GM20000 (cell line): Measurements from ENCODE around the gene LY6G5B.
A peak's percentile ranks its signal among the peaks of the same experiment; 100 is the strongest.

ENCODE experiments used
- DNase-seq: peaks from one replicate; pipeline ENCODE4 v3.0.0; 2012; ENCODE audit warnings: low spot score
- CTCF ChIP-seq: IDR thresholded peaks from 2 replicates; pipeline ENCODE4 v1.5.1; 2012; ENCODE audit warnings: mild to moderate bottlenecking, control low read depth; ENCODE audit errors: extremely low read depth, missing control alignments

LY6G5B gene

GRCh38 chr6:31669676-31670075, at the start of gene LY6G5B:
LY6G5B (plus strand) TSS chr6:31669976; CDS start chr6:31670951, 975 bp downstream.
- no peak for DNase-seq

GRCh38 chr6:31620586-31621319, 49.0 kb upstream of the LY6G5B start, which contains the start of gene PRRC2A:
PRRC2A (plus strand) TSS chr6:31620715; CDS start chr6:31622790, 2,075 bp downstream.
- peak; percentile 98 for DNase-seq
- no peak for TF ChIP-seq CTCF

More at GRCh38 chr6:31669676-31670075, at the start of gene LY6G5B:
- no peak for TF ChIP-seq CTCF

- TF ChIP-seq CTCF: no peak
- DNase-seq: no peak
Observed at GRCh38 chr6:31621320-31621939, 48.3 kb upstream of the LY6G5B start.

GRCh38 chr6:31621991-31622390, 47.8 kb upstream of the LY6G5B start:
- no peak for TF ChIP-seq CTCF
- DNase-seq: no peak

- no peak for TF ChIP-seq CTCF
Observed at GRCh38 chr6:31622684-31623091, 47.1 kb upstream of the LY6G5B start.

GRCh38 chr6:31624070-31624469, 45.7 kb upstream of the LY6G5B start:
- no peak for DNase-seq
- no peak for TF ChIP-seq CTCF

More at GRCh38 chr6:31622684-31623091, 47.1 kb upstream of the LY6G5B start:
- no peak for DNase-seq

GRCh38 chr6:31626952-31627351, 42.8 kb upstream of the LY6G5B start:
- TF ChIP-seq CTCF: no peak
- no peak for DNase-seq
